ENCODE measurements around the gene MPC1L.

The MPC1L gene

DNA sequence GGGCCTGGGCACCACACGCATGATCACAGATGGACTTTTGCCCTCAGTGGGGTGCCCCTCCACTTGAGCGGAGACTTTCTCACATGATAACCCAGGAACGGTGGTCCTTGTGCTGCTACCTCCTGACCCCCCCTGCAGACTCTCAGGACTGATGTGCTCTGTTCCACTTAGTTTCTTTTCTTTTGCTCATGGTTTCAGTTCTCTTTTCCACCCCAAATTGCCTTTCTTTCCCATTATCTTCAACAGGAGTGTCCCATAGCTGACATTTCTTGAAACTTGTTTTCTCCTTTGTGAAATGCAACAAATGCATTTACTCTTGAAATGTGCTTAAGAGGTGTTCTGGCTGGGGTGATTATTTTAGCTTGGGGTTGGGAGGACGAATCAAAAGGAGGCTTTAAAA, 9.0 kb downstream of the MPC1L start:
- H3K4me3 ChIP-seq (replicated peaks; ENCODE audit: insufficient read depth, low read length), result no peak overlapping the region
- TF ChIP-seq POLR2AphosphoS5 (IDR thresholded peaks at IDR 0.05; ENCODE audit: low read depth) (no peak), CTCF (IDR thresholded peaks at IDR 0.05; ENCODE audit: insufficient read depth, low read length) (no peak), REST (IDR thresholded peaks at IDR 0.05; ENCODE audit: insufficient replicate concordance, low read depth) (no peak), GABPA (IDR thresholded peaks at IDR 0.05; ENCODE audit: low read depth) (no peak), SPI1 (IDR thresholded peaks at IDR 0.05; ENCODE audit: borderline replicate concordance, low read depth) (no peak)
- DNase-seq (ENCODE audit: low read depth in 1 of 2, low spot score in 1 of 2), result no peak
- peaks cover 3% of the 10 kb centered on the region for H3K27me3 ChIP-seq (ENCODE audit: insufficient read depth, poor library complexity, severe bottlenecking)
- no peak overlapping the region for H3K27ac ChIP-seq (replicated peaks)

DNA sequence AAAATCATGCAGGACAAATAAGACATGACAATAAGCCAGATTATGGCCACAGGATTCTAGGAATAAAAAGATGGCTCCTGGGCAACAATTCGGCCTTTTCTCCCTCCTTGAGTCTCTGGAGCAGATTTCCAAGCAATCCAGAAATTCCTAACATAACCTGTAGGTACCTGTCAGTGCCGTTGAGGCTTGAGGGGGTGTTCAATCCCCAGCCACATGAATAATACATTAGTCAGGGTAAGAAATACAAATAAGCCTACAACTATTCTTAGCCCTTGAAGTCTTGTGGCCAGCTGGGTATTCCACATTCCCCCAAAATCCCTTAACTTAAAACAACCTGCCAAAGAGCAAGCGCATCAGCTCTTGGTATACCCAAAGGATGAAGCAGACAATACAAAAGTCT, 14.5 kb downstream of the MPC1L start:
- Histone ChIP-seq H3K27me3 (ENCODE audit: insufficient read depth, poor library complexity, severe bottlenecking) (peaks cover 3% of the 10 kb centered on the region), H3K4me3 (replicated peaks; ENCODE audit: insufficient read depth, low read length) (no peak overlapping the region), H3K27ac (replicated peaks) (no peak overlapping the region)
- DNase-seq (ENCODE audit: low read depth in 1 of 2, low spot score in 1 of 2), result no peak
- no peak for TF ChIP-seq SPI1 (IDR thresholded peaks at IDR 0.05; ENCODE audit: borderline replicate concordance, low read depth)
- TF ChIP-seq POLR2AphosphoS5 (IDR thresholded peaks at IDR 0.05; ENCODE audit: low read depth), result no peak
- no peak for TF ChIP-seq GABPA (IDR thresholded peaks at IDR 0.05; ENCODE audit: low read depth)
- TF ChIP-seq REST (IDR thresholded peaks at IDR 0.05; ENCODE audit: insufficient replicate concordance, low read depth), result no peak
- TF ChIP-seq CTCF (IDR thresholded peaks at IDR 0.05; ENCODE audit: insufficient read depth, low read length), result no peak

DNA sequence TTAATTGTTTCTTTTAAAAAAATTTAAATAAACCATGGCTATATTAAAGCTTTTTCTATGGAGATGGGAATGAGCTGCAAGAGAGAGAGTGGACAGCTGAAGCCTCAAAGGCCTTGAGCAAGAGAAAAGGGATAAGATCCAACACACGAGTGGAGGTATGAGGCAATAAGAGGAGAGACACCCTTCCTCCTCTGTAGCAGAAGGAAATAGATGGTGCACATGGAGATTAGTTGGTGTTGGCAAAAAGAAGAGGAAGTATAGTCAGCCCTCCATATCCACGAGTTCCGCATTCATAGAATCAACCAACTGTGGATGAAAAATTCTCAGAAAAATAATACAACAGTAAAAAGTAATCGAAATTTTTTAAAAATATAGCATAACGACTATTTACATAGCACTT, 20.9 kb downstream of the MPC1L start:
- DNase-seq (ENCODE audit: low read depth in 1 of 2, low spot score in 1 of 2), result peak; percentile 76 to 80
- H3K27me3 ChIP-seq (ENCODE audit: insufficient read depth, poor library complexity, severe bottlenecking), result no peaks in the 10 kb centered on the region
- peak overlapping the region; percentile 47; the same call in 1 of the 2 replicates for H3K4me3 ChIP-seq (replicated peaks; ENCODE audit: insufficient read depth, low read length)
- TF ChIP-seq SPI1 (IDR thresholded peaks at IDR 0.05; ENCODE audit: borderline replicate concordance, low read depth) (peak; percentile 74; the same call in 1 of the 2 replicates), REST (IDR thresholded peaks at IDR 0.05; ENCODE audit: insufficient replicate concordance, low read depth) (no peak), POLR2AphosphoS5 (IDR thresholded peaks at IDR 0.05; ENCODE audit: low read depth) (0 out of 2 replicates have a peak, but pooled peaks have one; percentile 22)
- H3K27ac ChIP-seq (replicated peaks), result peak overlapping the region; percentile 86

Measured in HL-60 (cell line).